ENCODE results near the gene CHD3. TPM values are rescaled to one million over a fixed set of nuclear protein-coding genes. Genes with fewer than 3 reads are reported as not detected.
A peak's percentile ranks its signal among the peaks of the same experiment; 100 is the strongest.

CHD3 gene
- total and polyA plus RNA-seq, 10 of the 15 experiments (the other 5 are each of a cell fraction or from before 2014, with no cell fraction given), result 1.4 to 86.8 (median 39.1) TPM

- TF ChIP-seq, protein P1, sequence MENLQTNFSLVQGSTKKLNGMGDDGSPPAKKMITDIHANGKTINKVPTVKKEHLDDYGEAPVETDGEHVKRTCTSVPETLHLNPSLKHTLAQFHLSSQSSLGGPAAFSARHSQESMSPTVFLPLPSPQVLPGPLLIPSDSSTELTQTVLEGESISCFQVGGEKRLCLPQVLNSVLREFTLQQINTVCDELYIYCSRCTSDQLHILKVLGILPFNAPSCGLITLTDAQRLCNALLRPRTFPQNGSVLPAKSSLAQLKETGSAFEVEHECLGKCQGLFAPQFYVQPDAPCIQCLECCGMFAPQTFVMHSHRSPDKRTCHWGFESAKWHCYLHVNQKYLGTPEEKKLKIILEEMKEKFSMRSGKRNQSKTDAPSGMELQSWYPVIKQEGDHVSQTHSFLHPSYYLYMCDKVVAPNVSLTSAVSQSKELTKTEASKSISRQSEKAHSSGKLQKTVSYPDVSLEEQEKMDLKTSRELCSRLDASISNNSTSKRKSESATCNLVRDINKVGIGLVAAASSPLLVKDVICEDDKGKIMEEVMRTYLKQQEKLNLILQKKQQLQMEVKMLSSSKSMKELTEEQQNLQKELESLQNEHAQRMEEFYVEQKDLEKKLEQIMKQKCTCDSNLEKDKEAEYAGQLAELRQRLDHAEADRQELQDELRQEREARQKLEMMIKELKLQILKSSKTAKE (IDR thresholded peaks at IDR 0.05; ENCODE audit: low read depth, poor library complexity, severe bottlenecking), result peak; percentile 43
- peak; percentile 62; the same call in 1 of the 2 replicates for TF ChIP-seq PAX5 (IDR thresholded peaks at IDR 0.05; ENCODE audit: borderline replicate concordance, low read depth, low read length)
- TF ChIP-seq JUNB (IDR thresholded peaks at IDR 0.05), result no peak
- TF ChIP-seq MYC (IDR thresholded peaks at IDR 0.05; ENCODE audit: insufficient read depth, insufficient read length, insufficient replicate concordance, low read length, severe bottlenecking), result no peak
- no peak for TF ChIP-seq MTA3 (IDR thresholded peaks at IDR 0.05; ENCODE audit: borderline replicate concordance, low read length)
- no peak for TF ChIP-seq FOXM1 (IDR thresholded peaks at IDR 0.05; ENCODE audit: low read depth, low read length)
- TF ChIP-seq LARP7 (IDR thresholded peaks at IDR 0.05), result peak; percentile 15; the same call in 1 of the 2 replicates
- no peak for TF ChIP-seq ZNF622 (IDR thresholded peaks at IDR 0.05)
- 0 out of 2 replicates have a peak, but pooled peaks have one; percentile 49 for TF ChIP-seq DPF2 (IDR thresholded peaks at IDR 0.05)
- no peak for TF ChIP-seq ZSCAN29 (IDR thresholded peaks at IDR 0.05)
- TF ChIP-seq ELK1 (IDR thresholded peaks at IDR 0.05; ENCODE audit: low read depth, low read length), result peak; percentile 93
- peak; percentile 91 for TF ChIP-seq ZBTB40 (IDR thresholded peaks at IDR 0.05; ENCODE audit: borderline replicate concordance)
- no peak for TF ChIP-seq CTCF (IDR thresholded peaks at IDR 0.05 in 2 of 3, conservative IDR thresholded peaks at IDR 0.05 in 1 of 3; ENCODE audit: control insufficient read depth in 2 of 3, extremely low read depth in 1 of 3, insufficient read depth in 1 of 3, low read depth in 3 of 3, low read length in 3 of 3)
- TF ChIP-seq CREB1 (IDR thresholded peaks at IDR 0.05; ENCODE audit: low read depth), result peak; percentile 95
- peak; percentile 22; the same call in 1 of the 2 replicates for TF ChIP-seq TAF1 (IDR thresholded peaks at IDR 0.05; ENCODE audit: borderline replicate concordance, low read depth, low read length)
- TF ChIP-seq SIN3A (IDR thresholded peaks at IDR 0.05; ENCODE audit: low read depth, low read length), result peak; percentile 52
Measured at GRCh38 chr17:7931709-7932482, 43.3 kb downstream of the CHD3 start, which contains the start of the genes CNTROB and TRAPPC1 (continued).

Data from GM12878 (cell line).